Lower leg skin (tissue), 3 donors: ENCODE results near the gene RTCB.

Experiments used
- POLR2A ChIP-seq, 2 donors: fragments of 450-650 bp; IDR thresholded peaks; one replicate each; pipeline ENCODE4 v1.6.1; 2016 to 2017; ENCODE audit warnings: antibody characterized with exemption in 2 of 2, mild to moderate bottlenecking in 1 of 2, moderate library complexity in 1 of 2
- TF ChIP-seq, protein P1 (sequence below), 3 donors: fragments of 450-650 bp; IDR thresholded peaks; one replicate each; pipeline ENCODE4 v1.5.1; 2016; ENCODE audit warnings: antibody characterized with exemption in 3 of 3, mild to moderate bottlenecking in 3 of 3, moderate library complexity in 2 of 3

GRCh38 chr22:32416556-32417085 lies 4.6 kb upstream of the RTCB start:
- TF ChIP-seq, protein P1, sequence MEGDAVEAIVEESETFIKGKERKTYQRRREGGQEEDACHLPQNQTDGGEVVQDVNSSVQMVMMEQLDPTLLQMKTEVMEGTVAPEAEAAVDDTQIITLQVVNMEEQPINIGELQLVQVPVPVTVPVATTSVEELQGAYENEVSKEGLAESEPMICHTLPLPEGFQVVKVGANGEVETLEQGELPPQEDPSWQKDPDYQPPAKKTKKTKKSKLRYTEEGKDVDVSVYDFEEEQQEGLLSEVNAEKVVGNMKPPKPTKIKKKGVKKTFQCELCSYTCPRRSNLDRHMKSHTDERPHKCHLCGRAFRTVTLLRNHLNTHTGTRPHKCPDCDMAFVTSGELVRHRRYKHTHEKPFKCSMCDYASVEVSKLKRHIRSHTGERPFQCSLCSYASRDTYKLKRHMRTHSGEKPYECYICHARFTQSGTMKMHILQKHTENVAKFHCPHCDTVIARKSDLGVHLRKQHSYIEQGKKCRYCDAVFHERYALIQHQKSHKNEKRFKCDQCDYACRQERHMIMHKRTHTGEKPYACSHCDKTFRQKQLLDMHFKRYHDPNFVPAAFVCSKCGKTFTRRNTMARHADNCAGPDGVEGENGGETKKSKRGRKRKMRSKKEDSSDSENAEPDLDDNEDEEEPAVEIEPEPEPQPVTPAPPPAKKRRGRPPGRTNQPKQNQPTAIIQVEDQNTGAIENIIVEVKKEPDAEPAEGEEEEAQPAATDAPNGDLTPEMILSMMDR (IDR thresholded peaks at IDR 0.05): no peak
- TF ChIP-seq POLR2A (IDR thresholded peaks at IDR 0.05): no peak
